Breast epithelium (tissue), 3 donors: Measurements from ENCODE around the gene SLC26A2.

Experiments
- POLR2A ChIP-seq: fragments of 450-650 bp; IDR thresholded peaks from one replicate; pipeline ENCODE4 v1.6.1; 2016; ENCODE audit warnings: antibody characterized with exemption, mild to moderate bottlenecking, moderate library complexity
- POLR2AphosphoS5 ChIP-seq, 3 donors: sonication (generic); formaldehyde crosslinking; IDR thresholded peaks; one replicate each; pipeline ENCODE4 v1.6.1; 2017; ENCODE audit warnings: antibody characterized with exemption in 3 of 3
- TF ChIP-seq, protein P1 (sequence below), 3 donors: fragments of 450-650 bp; IDR thresholded peaks; one replicate each; pipeline ENCODE4 v1.5.1; 2016 to 2017; ENCODE audit warnings: antibody characterized with exemption in 3 of 3, mild to moderate bottlenecking in 3 of 3, moderate library complexity in 3 of 3

DNA sequence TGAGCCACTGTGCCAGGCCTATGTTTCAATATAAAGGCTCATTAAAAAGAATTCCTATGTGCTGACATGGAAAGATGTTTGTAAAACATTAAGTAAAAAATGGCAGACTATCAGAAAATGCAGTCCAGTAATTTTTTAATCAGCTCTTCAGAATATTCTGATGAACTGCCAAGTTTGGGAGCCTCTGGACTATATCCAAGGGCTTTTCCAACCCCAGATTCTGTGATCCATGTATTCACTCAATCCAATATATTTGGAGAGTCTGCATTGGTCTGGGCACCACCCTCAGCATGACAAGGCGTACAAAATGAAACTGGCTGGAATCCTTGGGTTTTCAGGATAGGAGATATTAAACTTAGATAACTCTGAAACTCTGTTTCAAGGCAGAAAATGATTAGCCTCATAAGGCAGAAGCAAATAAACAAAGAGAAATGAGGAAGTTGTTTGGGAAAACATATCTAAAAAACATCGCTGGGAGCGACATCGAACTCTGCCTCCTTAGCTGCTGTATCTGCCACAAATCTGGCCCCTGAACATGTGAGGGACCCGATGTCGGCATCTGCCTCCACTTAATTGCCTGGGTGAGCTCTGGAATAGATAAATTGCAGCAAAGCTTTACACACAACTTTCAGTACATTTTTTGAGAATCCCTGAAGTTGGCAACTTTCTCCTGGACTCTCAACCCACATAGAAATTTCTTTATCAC is 30.4 kb upstream of the SLC26A2 start:
- TF ChIP-seq POLR2AphosphoS5 (IDR thresholded peaks at IDR 0.05) (no peak), POLR2A (no peak)
- TF ChIP-seq, protein P1, sequence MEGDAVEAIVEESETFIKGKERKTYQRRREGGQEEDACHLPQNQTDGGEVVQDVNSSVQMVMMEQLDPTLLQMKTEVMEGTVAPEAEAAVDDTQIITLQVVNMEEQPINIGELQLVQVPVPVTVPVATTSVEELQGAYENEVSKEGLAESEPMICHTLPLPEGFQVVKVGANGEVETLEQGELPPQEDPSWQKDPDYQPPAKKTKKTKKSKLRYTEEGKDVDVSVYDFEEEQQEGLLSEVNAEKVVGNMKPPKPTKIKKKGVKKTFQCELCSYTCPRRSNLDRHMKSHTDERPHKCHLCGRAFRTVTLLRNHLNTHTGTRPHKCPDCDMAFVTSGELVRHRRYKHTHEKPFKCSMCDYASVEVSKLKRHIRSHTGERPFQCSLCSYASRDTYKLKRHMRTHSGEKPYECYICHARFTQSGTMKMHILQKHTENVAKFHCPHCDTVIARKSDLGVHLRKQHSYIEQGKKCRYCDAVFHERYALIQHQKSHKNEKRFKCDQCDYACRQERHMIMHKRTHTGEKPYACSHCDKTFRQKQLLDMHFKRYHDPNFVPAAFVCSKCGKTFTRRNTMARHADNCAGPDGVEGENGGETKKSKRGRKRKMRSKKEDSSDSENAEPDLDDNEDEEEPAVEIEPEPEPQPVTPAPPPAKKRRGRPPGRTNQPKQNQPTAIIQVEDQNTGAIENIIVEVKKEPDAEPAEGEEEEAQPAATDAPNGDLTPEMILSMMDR (IDR thresholded peaks at IDR 0.05): no peak
